HG02759 (cell line): ENCODE results near the gene MED23.
A peak's percentile ranks its signal among the peaks of the same experiment; 100 is the strongest.

Experiments
- ATAC-seq: cut with Tn5 transposase; IDR thresholded peaks from one replicate; pipeline ENCODE4 v1.9.1; 2021; ENCODE audit warnings: mild to moderate bottlenecking, moderate library complexity; ENCODE audit not compliant: unreplicated experiment

Gene MED23

GRCh38 chr6:131640576-131640975, 12.5 kb upstream of the MED23 start:
- no peak for ATAC-seq

GRCh38 chr6:131640100-131640499, 12.1 kb upstream of the MED23 start:
- ATAC-seq: peak; percentile 34

- no peak for ATAC-seq
These were observed 10.0 kb upstream of the MED23 start for GRCh38 chr6:131638013-131638412.

- ATAC-seq: no peak
These were observed 9.1 kb upstream of the MED23 start, which contains the start of gene ENPP3 for GRCh38 chr6:131636880-131637792. Gene ENPP3 (plus strand): TSS chr6:131637302. CDS start chr6:131637385, 83 bp downstream.

- ATAC-seq: peak; percentile 94
These were observed 7.6 kb upstream of the MED23 start for GRCh38 chr6:131635384-131636340.

GRCh38 chr6:131631625-131632289, 3.7 kb upstream of the MED23 start:
- ATAC-seq: no peak

GRCh38 chr6:131629651-131630050, 1.6 kb upstream of the MED23 start:
- ATAC-seq: no peak

- ATAC-seq: no peak
These were observed 684 bp upstream of the MED23 start for GRCh38 chr6:131628726-131629125.

GRCh38 chr6:131615275-131615674, 12.8 kb downstream of the MED23 start:
- no peak for ATAC-seq

- no peak for ATAC-seq
These were observed 14.6 kb downstream of the MED23 start for GRCh38 chr6:131613296-131613925.

GRCh38 chr6:131602781-131603312, 25.2 kb downstream of the MED23 start:
- no peak for ATAC-seq

GRCh38 chr6:131600716-131601115, 27.3 kb downstream of the MED23 start:
- ATAC-seq: no peak

GRCh38 chr6:131597446-131597845, 30.6 kb downstream of the MED23 start:
- no peak for ATAC-seq

GRCh38 chr6:131594074-131594473, 34.0 kb downstream of the MED23 start:
- ATAC-seq: no peak

GRCh38 chr6:131592935-131593334, 35.1 kb downstream of the MED23 start:
- no peak for ATAC-seq

- no peak for ATAC-seq
These were observed 39.4 kb downstream of the MED23 start for GRCh38 chr6:131588643-131589042.

- ATAC-seq: no peak
These were observed 40.1 kb downstream of the MED23 start for GRCh38 chr6:131587909-131588308.

- ATAC-seq: no peak
These were observed 41.5 kb downstream of the MED23 start for GRCh38 chr6:131586543-131586942.

GRCh38 chr6:131581523-131581922, 46.5 kb downstream of the MED23 start:
- no peak for ATAC-seq

GRCh38 chr6:131575834-131576478, 52.1 kb downstream of the MED23 start:
- ATAC-seq: no peak
